GM19372 (cell line): ENCODE results near the gene GHRH.

Experiments used
- ATAC-seq: cut with Tn5 transposase; IDR thresholded peaks from one replicate; pipeline ENCODE4 v1.9.1; 2021; ENCODE audit warnings: mild to moderate bottlenecking, low read depth, moderate library complexity; ENCODE audit not compliant: unreplicated experiment

GHRH gene

GRCh38 chr20:37243076-37243936, 18.3 kb downstream of the GHRH start:
- no peak for ATAC-seq

- ATAC-seq = no peak
Measured at GRCh38 chr20:37242503-37242902, 19.1 kb downstream of the GHRH start.

- ATAC-seq = no peak
Measured at GRCh38 chr20:37240337-37241067, 21.1 kb downstream of the GHRH start.

- ATAC-seq = no peak
Measured at GRCh38 chr20:37238935-37239451, 22.6 kb downstream of the GHRH start.

GRCh38 chr20:37238426-37238825, 23.2 kb downstream of the GHRH start:
- no peak for ATAC-seq

GRCh38 chr20:37237656-37238055, 24.0 kb downstream of the GHRH start:
- ATAC-seq = no peak

- ATAC-seq = no peak
Measured at GRCh38 chr20:37236462-37236861, 25.2 kb downstream of the GHRH start.

GRCh38 chr20:37235065-37235464, 26.5 kb downstream of the GHRH start:
- ATAC-seq = no peak

GRCh38 chr20:37234254-37234581, 27.4 kb downstream of the GHRH start:
- ATAC-seq = no peak

- ATAC-seq = no peak
Measured at GRCh38 chr20:37233548-37234253, 27.9 kb downstream of the GHRH start.

- no peak for ATAC-seq
Measured at GRCh38 chr20:37231947-37232630, 29.5 kb downstream of the GHRH start.

GRCh38 chr20:37230200-37230599, 31.4 kb downstream of the GHRH start:
- no peak for ATAC-seq

- no peak for ATAC-seq
Measured at GRCh38 chr20:37229357-37229756, 32.3 kb downstream of the GHRH start.

- no peak for ATAC-seq
Measured at GRCh38 chr20:37228656-37229055, 33.0 kb downstream of the GHRH start.

- ATAC-seq = no peak
Measured at GRCh38 chr20:37228082-37228481, 33.5 kb downstream of the GHRH start.

- no peak for ATAC-seq
Measured at GRCh38 chr20:37226889-37227288, 34.7 kb downstream of the GHRH start.

GRCh38 chr20:37225146-37225545, 36.5 kb downstream of the GHRH start:
- no peak for ATAC-seq

GRCh38 chr20:37223053-37223452, 38.6 kb downstream of the GHRH start:
- no peak for ATAC-seq

- no peak for ATAC-seq
Measured at GRCh38 chr20:37222086-37222485, 39.5 kb downstream of the GHRH start.

- no peak for ATAC-seq
Measured at GRCh38 chr20:37220731-37221130, 40.9 kb downstream of the GHRH start.
